Fibroblast of skin of left quadriceps (primary cell): ENCODE measurements around the gene MTR.

Source experiments
- DNase-seq, 2 experiments: peaks; one replicate each; pipeline ENCODE4 v3.0.0-alpha.2; 2013; ENCODE audit warnings: low read depth in 2 of 2

MTR gene

DNA sequence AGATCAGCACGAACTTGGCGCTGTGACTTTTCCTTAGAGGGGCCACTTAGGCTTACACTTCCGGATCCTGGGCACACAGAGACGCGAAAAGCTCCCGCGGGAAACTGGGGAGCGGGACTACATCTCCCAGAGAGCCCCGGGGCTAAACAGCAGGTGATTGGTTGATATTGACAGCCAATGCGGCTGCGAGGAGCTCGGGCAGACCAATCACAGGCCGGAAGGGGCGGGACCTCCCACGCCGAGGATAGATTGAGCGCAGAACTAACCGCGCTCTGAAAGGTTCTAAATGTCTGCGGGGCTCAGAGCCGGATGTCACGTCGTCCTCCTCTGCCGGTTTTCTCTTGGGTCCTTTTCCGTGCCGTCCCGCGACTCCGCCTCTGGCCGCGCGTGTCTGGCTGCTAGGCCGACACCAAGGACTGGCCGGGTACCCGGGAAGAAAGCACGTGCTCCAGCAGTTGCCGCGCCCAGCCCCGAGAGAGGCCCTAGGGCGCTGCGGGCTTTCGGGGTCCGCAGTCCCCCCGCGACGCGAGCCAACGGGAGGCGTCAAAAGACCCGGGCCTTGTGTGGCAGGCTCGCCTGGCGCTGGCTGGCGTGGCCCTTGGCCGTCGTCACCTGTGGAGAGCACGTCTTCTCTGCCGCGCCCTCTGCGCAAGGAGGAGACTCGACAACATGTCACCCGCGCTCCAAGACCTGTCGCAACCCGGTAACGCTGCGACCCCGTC, at the start of gene MTR:
Gene MTR, plus strand, starts transcription at position 258 of the 722 bp plus-strand sequence. Its CDS starts 412 bp downstream, at position 670.
- peak; percentile 96 for DNase-seq

DNA sequence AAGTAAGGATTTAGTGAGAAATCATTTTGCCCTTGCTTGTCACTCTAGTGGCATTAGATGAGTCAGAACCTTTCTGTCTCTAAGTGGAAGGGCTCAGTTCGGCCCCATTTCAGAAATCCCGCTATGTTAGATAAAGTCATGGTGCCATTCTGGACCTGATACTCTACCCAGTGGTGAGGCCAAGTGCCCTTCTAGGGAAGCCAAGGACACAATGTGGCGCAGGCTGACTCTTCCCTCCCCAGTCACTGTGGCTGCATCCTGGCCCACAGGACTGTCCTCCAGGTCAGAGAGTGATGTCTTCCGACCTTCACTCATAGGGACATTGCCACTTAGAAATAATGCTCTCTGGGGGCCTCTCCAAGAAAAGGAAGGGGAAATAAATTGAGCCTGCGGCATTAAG, 48.3 kb upstream of the MTR start:
- DNase-seq, result no peak

DNA sequence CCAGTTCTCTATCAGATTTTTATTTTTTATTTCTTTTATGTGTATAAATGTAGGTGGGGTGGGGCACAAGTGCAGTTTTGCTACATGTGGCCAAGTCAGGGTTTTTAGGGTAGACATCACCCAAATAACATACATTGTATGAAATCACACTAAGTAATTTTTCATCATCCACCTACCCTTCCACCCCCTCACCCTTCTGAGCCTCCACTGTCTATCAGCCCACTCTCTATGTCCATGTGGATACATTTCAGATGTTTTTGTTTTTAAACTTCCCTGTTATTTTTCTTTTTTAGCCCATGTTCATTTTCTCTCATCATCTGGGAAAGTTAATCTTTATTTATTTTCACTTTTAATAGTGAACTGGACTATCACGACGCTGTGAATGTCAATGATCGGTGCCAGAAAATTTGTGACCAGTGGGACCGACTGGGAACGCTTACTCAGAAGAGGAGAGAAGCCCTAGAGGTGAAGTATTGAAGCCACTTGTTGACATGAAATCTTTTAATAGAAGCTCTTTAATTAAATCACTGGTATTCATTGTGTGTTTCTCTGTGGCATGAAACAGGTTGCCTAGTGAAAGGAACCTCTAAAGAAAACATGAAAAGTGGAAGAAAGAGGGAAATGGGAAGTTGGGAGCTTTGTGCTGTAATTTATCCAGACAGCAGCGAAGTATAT, 47.6 kb upstream of the MTR start:
- DNase-seq, result no peak

DNA sequence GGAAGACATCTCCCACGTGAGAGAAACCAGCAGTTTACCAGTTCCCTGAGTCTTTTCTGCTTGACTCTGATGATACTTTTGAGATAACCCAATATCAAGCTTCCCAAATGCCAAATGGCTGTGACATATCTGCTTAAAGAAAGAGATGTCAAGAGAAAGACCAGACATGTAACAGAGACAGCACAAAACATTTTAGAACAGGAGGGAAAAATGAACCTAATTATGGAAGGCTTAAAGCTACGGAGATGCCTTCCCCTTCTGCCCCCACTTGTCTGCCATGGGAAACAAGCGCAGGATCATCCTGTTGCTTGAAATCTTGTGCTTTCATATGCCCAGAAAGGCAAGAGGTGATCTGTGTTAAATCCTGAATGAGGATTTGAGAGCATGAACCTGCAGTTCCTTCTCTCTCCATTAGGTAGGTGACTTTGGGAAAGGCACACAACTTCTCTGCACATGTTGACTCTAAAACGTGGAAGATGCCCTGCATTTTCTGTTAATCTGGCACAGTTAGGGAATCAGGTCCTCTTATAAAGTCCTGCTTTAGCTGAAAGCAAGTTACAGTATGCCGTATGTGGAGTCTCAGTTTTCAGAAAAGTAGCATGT, 46.7 kb upstream of the MTR start:
- no peak for DNase-seq

DNA sequence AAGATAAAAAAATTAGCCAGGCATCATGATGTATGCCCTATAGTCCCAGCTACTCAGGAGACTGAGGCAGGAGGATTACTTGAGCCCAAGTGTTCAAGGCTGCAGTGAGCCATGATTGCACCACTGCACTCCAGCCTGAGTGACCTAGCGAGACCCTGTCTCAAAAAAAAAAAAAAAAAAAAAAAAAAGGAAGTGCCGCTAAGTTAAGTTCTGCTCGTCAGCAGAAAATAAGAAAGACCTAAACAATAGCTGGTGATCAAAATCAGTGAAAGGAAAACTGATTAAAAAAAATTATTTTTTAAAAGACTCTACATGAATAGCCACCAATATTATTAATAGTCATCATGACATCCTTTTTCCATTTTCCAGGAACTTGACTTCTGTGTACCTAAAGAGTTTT, 44.2 kb upstream of the MTR start:
- no peak for DNase-seq

DNA sequence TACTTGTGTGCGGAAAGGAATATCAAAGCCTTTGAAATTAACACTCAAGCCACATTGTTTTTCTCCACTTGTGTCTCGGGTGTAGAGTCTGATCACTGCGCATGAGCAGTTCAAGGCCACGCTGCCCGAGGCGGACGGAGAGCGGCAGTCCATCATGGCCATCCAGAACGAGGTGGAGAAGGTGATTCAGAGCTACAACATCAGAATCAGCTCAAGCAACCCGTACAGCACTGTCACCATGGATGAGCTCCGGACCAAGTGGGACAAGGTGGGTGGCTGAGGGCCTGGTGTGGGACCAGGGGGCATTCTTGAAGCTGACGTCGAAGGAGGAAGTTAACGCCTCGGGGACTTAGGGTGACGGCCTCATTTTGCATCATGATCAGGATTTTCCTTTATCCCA, 43.7 kb upstream of the MTR start:
- DNase-seq, result no peak

DNA sequence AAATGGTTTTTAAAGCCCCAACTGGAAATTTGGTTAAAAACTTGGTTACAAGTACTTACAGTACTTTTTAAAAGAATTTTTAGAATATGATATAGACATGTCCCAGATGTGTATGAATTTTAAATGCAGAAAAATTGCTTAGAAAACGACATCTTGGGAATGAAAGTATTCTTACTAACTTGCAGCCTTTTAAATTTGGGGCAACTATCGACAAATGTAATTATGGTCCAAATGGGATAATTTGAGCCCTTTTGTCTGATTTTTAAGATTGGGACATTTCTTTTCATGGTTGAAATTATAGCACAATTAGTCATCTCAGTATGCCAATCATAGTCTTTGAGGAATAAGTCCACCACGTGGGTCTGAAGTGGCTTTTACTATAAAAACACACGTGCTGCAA, 43.2 kb upstream of the MTR start:
- DNase-seq, result no peak

DNA sequence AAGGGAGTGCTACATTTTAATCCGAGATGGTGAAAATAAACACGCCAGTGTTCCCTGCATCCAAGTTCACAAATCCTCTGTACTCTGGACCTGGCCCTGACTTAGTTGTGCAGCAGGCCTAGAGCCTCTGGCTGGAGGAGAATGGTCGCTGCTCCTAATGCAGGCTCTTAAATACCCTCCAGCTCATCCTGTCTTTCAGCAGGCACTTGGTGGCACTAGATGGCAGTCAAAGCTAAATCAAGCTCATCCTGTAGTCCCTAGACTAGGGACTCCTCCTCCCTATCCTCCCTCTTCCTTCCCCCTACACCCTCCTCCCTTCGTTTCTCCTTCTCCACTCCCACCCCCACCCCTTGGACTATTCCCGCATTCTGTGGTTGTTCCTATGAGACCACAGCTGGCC, 41.6 kb upstream of the MTR start:
- DNase-seq, result peak in 1 of 2 experiments; percentile 3

DNA sequence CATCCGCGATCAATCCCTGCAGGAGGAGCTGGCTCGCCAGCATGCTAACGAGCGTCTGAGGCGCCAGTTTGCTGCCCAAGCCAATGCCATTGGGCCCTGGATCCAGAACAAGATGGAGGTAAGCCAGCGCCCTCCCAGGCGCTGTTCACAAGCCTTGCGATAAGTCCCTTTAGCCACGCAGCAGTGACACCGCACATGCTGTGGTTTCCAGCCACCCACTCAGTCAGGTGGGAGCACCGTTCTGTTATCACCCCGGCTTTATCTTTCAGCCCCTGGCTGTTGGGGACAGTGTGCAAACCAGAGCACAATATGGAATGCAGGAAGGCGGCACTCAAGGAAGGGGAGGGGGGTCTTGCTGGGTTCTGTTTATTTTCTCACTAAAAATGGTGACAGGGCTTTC, 41.1 kb upstream of the MTR start:
- DNase-seq, result no peak

DNA sequence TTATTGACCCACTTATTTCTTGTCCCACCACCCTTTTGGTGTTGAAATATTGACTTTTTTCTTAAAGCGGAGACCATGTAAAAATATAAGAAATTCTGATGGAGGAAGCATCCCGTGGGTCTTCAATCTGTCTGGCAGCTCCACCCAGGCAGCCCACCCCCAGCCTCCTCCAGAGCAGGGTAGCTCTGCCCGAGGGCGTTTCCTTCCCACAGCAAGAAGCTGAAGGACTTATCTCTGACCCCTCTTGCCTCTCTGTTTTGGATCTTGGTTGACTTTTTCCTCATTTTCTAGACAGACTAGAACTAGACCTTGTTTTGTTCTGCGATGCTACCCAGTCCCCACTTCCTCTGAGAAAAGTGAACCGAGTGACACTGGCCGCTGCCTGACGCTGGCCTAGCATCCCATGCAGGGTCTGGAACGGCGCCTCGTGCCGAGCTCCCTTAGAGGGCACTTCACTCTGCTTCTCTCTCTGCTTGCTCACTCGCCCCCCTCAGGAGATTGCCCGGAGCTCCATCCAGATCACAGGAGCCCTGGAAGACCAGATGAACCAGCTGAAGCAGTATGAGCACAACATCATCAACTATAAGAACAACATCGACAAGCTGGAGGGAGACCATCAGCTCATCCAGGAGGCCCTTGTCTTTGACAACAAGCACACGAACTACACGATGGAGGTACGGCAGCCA, 40.4 kb upstream of the MTR start:
- DNase-seq, result no peak

DNA sequence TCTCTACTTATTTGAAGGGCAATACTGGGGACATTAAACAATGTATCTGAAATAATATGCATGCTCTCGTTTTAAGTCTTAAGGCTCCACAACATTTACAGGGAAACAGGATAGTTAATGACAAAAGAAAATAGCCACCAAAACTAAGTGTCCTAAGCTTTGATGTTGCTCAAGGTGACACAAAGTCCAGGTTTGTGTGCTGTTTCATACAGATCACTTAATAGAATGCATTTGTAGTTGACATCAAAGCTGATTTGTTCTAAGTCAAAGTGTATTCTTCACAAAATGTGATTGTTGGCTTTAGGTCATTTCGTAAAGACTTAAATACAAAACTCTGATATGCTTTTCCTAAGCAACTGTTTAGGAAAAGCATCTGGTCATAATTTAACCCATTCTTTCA, 37.5 kb upstream of the MTR start:
- DNase-seq, result no peak

DNA sequence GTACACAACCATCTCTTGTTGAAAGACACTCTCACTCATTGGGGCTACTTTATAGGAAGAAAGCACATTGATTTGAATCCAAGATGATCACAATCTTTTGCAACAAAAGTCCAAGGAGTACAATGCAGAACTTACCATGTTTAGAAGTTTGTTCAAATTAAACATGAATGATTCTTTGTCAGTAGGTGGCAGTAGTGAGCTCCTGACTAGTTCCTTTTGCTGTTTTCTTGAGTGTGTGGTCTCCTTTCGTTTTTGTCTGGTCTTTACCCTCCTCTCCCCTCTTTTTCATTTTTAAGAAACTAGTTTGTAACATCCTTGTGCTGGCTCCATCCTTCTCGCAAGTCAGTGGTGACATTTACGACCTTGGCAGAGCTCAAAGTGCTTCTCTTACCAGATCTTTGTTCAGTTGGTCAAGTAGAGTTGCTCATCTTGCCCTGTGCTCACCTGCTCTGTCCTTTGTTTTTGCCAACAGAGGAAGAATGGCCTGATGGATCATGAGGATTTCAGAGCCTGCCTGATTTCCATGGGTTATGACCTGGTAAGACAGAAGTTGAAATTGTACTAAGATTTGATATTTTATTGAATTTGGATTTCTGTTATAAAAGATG, 35.7 kb upstream of the MTR start:
- peak; percentile 18 to 21 for DNase-seq

DNA sequence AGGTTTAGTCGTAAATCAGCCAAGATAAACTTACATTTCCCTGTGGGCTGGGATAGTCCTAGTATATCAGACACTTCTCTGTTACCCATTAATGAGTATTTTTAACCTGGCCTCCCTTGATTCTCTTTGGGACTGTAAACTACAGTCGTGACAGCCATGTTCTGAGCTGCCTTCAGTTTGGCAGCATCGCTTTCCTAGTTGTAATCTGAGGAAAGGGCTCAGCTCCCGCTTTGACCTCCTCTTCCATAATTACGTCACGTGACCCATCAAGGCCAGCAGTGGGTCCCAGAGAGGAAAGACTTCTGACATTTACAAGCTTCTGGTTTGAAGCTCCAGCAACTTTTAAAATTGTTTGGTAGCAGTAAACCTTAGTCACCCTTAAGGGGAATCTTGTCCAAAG, 34.6 kb upstream of the MTR start:
- no peak for DNase-seq

DNA sequence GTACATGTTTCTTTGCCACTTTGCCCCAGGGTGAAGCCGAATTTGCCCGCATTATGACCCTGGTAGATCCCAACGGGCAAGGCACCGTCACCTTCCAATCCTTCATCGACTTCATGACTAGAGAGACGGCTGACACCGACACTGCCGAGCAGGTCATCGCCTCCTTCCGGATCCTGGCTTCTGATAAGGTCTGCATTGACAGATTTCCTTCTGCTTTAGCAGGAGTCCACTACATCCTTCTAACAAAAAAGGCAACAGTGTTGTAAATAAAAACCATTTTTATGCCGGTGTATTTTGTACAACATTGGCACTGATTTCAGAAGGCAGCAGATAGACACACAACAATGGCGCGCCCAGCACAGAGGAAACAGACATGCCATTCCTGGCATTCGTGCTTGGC, 34.1 kb upstream of the MTR start:
- DNase-seq, result no peak

DNA sequence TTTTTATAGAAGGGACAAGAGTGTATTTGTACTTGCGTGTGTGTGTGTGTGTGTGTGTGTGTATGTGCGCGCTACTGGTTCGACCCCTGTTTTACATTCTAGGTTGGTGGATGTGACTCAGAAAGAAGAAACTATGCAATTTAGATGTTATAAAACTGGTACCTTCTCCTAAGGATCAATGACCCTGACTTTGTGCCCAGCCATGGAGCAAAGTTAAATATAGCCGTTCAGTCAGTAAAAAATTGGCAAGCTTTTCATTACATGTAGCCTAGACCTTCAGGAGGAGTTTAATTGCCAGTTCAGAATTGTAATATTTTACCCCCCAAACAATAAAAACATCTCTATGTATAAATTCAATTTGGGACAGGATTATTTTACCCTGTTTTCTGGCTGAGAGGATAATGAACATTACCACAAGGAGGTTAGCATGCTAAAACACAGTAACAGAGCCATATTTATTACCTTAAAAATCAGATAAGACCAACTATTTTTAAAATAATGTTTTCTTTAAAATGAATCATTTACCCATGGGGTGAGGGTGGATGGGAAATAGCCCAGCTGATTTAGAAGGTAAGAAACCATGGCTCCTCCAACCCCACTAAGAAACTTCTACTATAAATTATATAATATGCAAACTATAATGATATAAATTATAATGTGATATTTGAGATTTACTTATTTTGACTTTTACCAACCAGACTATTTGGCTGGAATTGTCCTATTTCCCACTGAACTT, 33.5 kb upstream of the MTR start:
- DNase-seq, result no peak

DNA sequence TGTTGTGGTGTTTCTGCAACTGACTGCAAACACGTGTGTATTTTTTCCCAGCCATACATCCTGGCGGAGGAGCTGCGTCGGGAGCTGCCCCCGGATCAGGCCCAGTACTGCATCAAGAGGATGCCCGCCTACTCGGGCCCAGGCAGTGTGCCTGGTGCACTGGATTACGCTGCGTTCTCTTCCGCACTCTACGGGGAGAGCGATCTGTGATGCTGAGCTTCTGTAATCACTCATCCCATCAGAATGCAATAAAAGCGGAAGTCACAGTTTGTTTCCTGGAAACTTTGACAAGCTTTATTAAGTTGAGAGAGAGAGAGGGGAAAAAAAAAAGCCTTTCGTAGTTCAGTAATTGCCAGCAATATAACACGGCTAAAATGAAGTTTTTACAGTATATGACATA, 32.7 kb upstream of the MTR start:
- DNase-seq, result peak; percentile 9 to 11

DNA sequence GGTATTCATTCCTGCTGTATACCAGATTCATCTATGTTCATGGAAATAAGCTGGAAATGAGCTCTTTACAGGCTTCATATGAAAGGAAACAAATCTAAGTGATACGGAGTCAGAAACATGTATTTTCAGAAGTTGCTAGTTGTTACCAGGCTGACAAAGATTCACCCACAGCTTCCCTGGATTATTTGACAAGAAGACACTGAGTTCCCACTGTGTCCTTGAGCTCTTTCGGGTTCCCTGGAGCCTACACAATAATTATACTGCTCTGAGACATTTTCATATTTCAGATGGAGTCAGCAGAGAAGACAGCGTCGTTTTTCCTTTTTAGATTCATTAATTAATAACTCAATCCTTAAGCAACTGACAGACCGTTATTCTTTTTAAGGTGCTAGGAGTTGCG, 29.3 kb upstream of the MTR start:
- DNase-seq, result no peak

DNA sequence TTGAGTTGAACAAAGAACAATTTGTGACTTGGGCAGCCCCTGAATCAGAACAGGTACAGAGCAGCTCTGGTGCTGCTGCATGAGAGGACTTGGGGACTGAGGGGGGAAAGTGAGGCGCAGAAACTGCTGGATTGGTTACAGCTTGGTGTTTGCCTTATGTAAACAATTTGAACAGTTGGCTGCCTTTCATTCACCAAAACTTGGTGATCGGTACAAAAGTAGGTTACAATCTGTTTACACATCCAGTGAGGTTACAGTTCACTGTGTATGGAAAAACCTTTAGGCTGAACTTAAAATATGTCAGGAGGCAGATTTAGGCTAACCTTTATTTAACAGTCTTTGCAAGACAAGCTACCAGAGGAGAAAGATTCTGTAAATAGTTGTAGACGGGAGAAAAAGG, 28.6 kb upstream of the MTR start:
- no peak for DNase-seq

DNA sequence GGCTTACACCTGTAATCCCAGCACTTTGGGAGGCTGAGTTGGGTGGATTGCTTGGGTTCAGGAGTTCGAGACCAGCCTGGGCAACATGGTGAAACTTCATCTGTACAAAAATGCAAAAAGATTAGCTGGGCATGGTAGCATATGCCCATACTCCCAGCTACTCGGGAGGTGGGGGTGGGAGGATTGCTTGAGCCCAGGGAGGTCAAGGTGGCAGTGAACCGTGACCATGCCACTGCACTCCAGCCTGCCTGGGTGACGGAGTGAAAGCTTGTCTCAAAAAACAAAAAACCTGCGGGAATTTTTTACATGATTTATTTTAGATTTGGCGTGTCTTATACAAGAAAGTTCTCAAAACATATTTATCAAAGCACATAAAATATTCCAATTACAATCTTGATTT, 27.8 kb upstream of the MTR start:
- no peak for DNase-seq

DNA sequence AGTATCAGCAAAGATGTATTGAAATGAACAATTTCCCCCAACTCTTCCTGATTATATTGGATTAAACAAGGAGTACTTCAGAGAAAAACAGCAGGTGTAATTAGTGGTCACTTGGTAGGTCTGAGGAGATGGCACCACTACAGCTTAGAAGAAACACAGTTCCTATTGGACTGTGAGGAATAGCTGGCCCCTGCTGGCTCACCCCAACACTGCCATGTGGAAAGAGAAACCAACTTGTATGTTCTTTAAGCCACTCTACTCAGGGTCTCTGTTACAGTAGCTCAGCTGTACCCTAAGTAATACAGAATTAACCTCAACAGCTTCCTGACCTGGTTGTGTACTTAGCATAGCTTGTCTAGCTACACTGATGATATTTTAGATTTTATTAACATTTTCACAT, 26.5 kb upstream of the MTR start:
- no peak for DNase-seq

DNA sequence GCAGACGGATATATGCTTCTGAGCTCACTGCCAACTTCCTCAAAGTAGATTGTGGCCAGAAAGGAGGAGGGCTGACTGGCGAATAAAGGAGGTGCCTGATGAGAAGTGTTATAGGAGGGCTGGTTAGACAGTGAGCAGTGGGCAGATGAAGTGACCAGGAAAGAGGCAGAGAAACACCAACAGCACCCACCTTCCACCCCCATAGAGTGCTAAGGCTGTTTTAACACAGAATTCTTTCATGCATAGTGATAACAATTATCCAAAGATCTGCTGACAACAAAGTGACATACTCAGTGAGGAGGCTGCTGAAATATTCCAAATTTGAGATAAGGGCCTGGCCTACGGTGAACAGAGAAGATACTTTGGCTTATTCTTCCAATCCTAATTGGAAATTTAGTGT, 21.2 kb upstream of the MTR start:
- no peak for DNase-seq

DNA sequence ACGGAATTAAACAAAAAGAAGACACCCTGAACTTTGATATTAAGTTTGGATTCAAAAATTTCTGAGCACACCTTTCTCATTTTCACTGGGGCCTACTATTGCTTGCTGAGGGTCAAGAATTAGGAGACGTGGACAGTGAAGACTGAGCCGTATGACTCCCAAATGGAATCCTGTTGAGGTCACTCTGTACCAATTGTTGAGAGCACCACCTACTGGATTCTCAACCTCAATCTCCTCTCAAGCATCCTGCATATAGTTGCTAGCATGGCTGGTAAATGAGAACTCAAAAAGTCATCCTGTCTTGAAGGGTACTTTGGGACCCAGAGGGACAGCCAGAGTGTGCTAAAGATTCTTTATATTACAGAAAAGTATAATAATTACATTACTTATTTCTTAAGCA, 20.2 kb upstream of the MTR start:
- DNase-seq, result no peak
